Effector CD8-positive, alpha-beta T cell (primary cell): ENCODE measurements around the gene C14orf180.
"Not testable (repeated sequence)": the region's sequence is repeated elsewhere in the genome, so short reads cannot be mapped to it uniquely, and the experiment has no call there.

ENCODE experiments used
- DNase-seq: peaks from one replicate; lab custom pipeline; 2025; lab: John Stamatoyannopoulos, UW

Gene C14orf180

GRCh38 chr14:104611881-104612280, 32.3 kb downstream of the C14orf180 start:
- no peak for DNase-seq

DNA sequence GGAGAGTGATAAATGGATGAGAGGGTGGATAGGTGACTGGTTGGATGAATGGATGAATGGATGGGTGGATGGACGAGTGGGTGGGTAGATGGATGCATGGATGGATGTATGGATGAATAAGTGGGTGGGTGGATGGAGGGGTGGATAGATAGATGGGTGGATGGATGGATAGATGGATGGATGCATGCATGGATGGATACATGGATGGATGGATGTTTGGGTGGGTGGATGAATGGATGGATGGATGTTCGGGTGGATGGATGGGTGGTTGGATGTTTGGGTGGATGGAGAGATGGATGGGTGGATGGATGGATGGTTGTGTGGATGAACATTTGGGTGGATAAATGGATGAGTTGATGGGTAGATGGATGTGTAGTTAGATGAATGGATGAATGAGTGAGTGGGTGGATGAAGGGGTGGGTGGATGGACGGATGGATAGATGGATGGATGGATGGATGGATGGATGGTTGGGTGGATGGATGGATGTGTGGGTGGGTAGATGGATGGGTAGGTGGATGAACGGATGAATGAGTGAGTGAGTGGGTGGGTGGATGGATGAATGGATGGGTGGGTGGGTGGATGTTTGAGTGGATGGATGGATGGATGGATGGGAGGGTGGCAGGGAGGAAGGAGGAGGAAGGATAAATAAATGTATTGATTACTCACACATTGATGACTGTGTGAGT, 34.7 kb downstream of the C14orf180 start:
- no peak for DNase-seq

- no peak for DNase-seq
Measured at GRCh38 chr14:104624939-104625338, 45.4 kb downstream of the C14orf180 start.

GRCh38 chr14:104632781-104633180, 53.2 kb downstream of the C14orf180 start:
- no peak for DNase-seq

- DNase-seq = no peak
Measured at GRCh38 chr14:104633276-104634137, 53.9 kb downstream of the C14orf180 start.

- no peak for DNase-seq
Measured at GRCh38 chr14:104634138-104634760, 54.7 kb downstream of the C14orf180 start.

GRCh38 chr14:104634886-104635570, 55.5 kb downstream of the C14orf180 start:
- DNase-seq = no peak

DNA sequence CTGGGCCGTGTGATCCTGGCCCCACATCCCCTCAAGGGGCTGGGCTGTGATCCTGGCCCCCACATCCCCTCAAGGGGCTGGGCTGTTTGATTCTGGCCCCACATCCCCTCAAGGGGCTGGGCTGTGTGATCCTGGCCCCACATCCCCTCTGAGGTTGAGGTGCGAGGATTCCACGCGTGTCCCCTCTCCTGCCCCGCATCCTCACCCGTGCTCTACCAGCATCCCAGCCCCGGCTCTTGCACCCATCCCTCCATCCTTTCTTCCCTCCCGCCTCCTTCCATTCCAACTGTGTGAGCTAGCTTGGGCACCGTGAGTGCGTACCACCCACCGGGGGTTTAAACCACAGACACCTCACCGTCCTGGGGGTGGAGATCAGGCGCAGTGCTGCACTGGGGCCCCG, 56.2 kb downstream of the C14orf180 start:
- DNase-seq = no peak

DNA sequence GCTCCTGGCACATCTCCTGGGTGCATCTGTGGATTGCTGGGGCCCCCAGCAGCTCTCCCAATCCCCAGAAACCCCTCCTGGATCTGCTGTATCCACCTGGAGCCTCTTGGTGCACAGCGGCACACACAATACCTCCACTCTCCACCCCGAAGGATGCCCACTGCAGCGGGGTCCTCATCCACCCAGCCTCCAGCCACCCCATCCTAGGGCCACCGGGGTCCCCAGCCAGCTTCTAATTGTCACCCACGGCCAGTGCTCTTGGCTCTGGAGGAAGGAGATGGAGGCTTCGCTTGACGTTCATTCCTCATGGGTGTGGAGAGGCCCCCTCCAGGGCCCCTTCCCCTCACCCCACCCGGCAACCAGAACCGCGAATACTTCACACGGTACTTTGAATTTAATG, 56.6 kb downstream of the C14orf180 start:
- DNase-seq = no peak

DNA sequence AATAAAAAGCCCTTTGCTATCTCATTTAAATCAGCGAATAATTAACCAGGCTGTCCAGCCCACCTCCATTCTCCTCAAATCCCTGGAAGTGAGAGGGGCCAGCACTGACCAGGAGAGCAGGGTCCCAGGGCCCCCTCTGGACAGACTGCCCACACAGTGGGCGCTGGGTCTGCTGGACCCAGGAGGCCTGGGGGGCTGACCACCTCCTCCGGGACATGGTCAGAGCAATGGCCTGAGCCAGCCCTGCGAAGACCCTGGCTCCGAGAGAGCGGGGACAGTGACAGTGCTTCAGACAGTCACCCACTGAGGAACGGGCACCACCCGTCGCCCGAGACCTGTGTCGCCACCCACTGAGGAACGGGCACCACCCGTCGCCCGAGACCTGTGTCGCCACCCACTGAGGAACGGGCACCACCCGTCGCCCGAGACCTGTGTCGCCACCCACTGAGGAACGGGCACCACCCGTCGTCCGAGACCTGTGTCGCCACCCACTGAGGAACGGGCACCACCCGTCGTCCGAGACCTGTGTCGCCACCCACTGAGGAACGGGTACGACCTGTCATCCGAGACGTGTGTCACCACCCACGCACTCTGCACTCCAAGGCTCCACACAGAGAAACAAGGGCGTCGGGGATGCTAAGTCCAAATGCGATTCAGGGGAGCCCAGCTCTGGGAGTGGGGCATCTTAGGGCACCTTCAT, 57.4 kb downstream of the C14orf180 start:
- not testable (repeated sequence) for DNase-seq

DNA sequence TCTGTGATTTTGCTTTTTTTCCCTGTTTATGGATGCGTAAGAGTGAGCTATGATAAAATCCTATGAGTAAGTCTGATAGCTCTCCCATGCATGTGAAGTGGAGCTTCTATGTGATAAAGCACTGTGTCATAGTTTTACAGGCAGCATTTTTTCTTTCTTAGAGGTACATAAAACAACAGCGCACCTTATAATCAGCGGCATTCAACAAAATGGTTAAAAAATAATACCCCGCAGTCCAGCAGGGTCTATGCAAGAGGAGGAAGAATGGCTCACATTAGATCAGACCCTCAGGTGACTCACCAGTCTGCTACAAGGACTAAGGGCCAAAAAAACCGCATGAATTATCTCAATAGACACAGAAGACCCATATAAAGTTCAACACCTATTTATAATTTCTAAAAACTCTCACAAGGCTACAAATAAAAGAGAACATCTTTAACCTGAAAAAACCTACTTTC, 58.0 kb downstream of the C14orf180 start:
- DNase-seq = no peak

- DNase-seq = no peak
Measured at GRCh38 chr14:104638190-104638589, 58.6 kb downstream of the C14orf180 start.

DNA sequence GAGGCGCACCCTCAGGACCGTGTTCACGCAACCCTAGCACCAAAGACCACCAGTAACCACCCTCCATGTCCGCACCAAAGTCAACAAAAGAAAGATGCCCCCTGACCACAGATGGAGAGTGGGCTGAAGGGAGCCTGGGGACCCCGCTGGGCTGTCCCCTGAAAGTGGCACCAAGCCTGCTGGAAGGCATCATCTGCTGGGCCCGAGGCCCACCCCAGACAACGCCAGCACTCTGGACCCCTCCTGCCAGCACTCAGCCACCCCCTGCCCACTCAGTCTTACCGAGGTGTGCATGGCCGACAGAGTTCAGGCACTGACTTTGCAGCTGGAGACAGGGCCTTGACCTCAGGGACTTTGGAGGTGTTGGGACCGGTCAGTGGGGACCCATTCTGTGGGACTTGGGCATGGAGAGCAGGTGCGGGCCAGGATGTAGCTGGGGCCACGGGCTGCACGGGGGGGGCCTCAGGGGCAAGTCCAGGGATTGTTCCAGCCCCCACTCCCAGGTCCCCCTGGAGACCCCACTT, 59.4 kb downstream of the C14orf180 start:
- no peak for DNase-seq

GRCh38 chr14:104639471-104639870, 59.9 kb downstream of the C14orf180 start:
- DNase-seq = no peak
